NB4 (cell line): ENCODE measurements around the gene NUDCD2.

Experiments
- DNase-seq: peaks from one replicate; pipeline ENCODE4 v3.0.0; 2010; ENCODE audit warnings: low read depth
- H3K4me3 ChIP-seq: one replicate; pipeline ENCODE4 v1.5.1; 2011; ENCODE audit warnings: mild to moderate bottlenecking, low read depth, low read length, moderate library complexity
- CTCF ChIP-seq: IDR thresholded peaks from one replicate; pipeline ENCODE4 v1.5.1; 2012; ENCODE audit warnings: low read depth, low read length
- MAX ChIP-seq: IDR thresholded peaks from 2 replicates; pipeline ENCODE4 v1.6.1; 2011; ENCODE audit warnings: low read depth, low read length
- MYC ChIP-seq: IDR thresholded peaks from 2 replicates; pipeline ENCODE4 v1.6.1; 2011; ENCODE audit warnings: low read depth, low read length
- POLR2A ChIP-seq: IDR thresholded peaks from 2 replicates; pipeline ENCODE4 v1.6.1; 2011; ENCODE audit warnings: mild to moderate bottlenecking; ENCODE audit not compliant: insufficient read length; ENCODE audit errors: extremely low read depth

Gene NUDCD2

GRCh38 chr5:163439092-163439425, 20.8 kb downstream of the NUDCD2 start:
- H3K4me3 ChIP-seq: peak overlapping the region; percentile 45
- no peak for TF ChIP-seq CTCF
- DNase-seq: peak; percentile 26

GRCh38 chr5:163437309-163438182, 22.4 kb downstream of the NUDCD2 start, which contains the start of gene CCNG1:
Gene CCNG1, plus strand, starts transcription at chr5:163437595. Its CDS starts 1,662 bp downstream, at chr5:163439257.
- DNase-seq: peak; percentile 97
- TF ChIP-seq MYC (no peak; the same call in 1 of the 2 replicates), MAX (peak; percentile 17; the same call in 1 of the 2 replicates), POLR2A (peak; percentile 91)
- H3K4me3 ChIP-seq: peak within 1 kb of the TSS; percentile 85

- DNase-seq: no peak
- peak overlapping the region; percentile 74 for H3K4me3 ChIP-seq
- TF ChIP-seq MYC: no peak
- TF ChIP-seq POLR2A: peak; percentile 75
- TF ChIP-seq CTCF: no peak
Observed at GRCh38 chr5:163437011-163437308, 22.9 kb downstream of the NUDCD2 start.

GRCh38 chr5:163436515-163436914, 23.4 kb downstream of the NUDCD2 start:
- TF ChIP-seq MAX: no peak
- no peak for TF ChIP-seq POLR2A
- no peak for TF ChIP-seq MYC
- TF ChIP-seq CTCF: no peak
- peak; percentile 2 for DNase-seq
- peak overlapping the region; percentile 74 for H3K4me3 ChIP-seq

GRCh38 chr5:163434401-163434866, 25.5 kb downstream of the NUDCD2 start:
- no peak for DNase-seq

GRCh38 chr5:163433271-163433670, 26.6 kb downstream of the NUDCD2 start:
- TF ChIP-seq MAX (no peak), MYC (no peak), POLR2A (no peak), CTCF (no peak)
- DNase-seq: no peak

More at GRCh38 chr5:163434401-163434866, 25.5 kb downstream of the NUDCD2 start:
- TF ChIP-seq MAX: no peak
- TF ChIP-seq MYC: no peak
- TF ChIP-seq POLR2A: no peak
- no peak for TF ChIP-seq CTCF
- no peak overlapping the region for H3K4me3 ChIP-seq

More at GRCh38 chr5:163433271-163433670, 26.6 kb downstream of the NUDCD2 start:
- H3K4me3 ChIP-seq: no peak overlapping the region
